Parathyroid adenoma (tissue), 2 donors: ENCODE results near the gene ST8SIA4.

ENCODE experiments used
- H2AFZ ChIP-seq: fragments of 300-600 bp; sonication (generic); one replicate; pipeline ENCODE4 v1.7.0; 2017; ENCODE audit warnings: antibody characterized with exemption, mild to moderate bottlenecking
- H3K27ac ChIP-seq: fragments of 300-600 bp; sonication (generic); one replicate; pipeline ENCODE4 v1.7.0; 2017
- H3K27me3 ChIP-seq: fragments of 300-600 bp; sonication (generic); one replicate; pipeline ENCODE4 v1.7.0; 2017; ENCODE audit warnings: low read length; ENCODE audit not compliant: control insufficient read depth, insufficient read depth
- H3K36me3 ChIP-seq: fragments of 300-600 bp; sonication (generic); one replicate; pipeline ENCODE4 v1.7.0; 2017; ENCODE audit warnings: low read length; ENCODE audit not compliant: control insufficient read depth, insufficient read depth
- H3K4me1 ChIP-seq: fragments of 300-600 bp; sonication (generic); one replicate; pipeline ENCODE4 v1.7.0; 2017; ENCODE audit warnings: control low read depth
- H3K4me2 ChIP-seq: fragments of 300-600 bp; sonication (generic); one replicate; pipeline ENCODE4 v1.7.0; 2017; ENCODE audit warnings: low read length
- H3K4me3 ChIP-seq: fragments of 300-600 bp; sonication (generic); one replicate; pipeline ENCODE4 v1.7.0; 2017; ENCODE audit warnings: low read depth, low read length
- H3K79me2 ChIP-seq: fragments of 300-600 bp; sonication (generic); one replicate; pipeline ENCODE4 v1.7.0; 2017; ENCODE audit warnings: control low read depth
- H3K9ac ChIP-seq: fragments of 300-600 bp; sonication (generic); one replicate; pipeline ENCODE4 v1.7.0; 2017; ENCODE audit warnings: mild to moderate bottlenecking
- H3K9me3 ChIP-seq: fragments of 300-600 bp; sonication (generic); one replicate; pipeline ENCODE4 v1.7.0; 2017; ENCODE audit warnings: low read length; ENCODE audit not compliant: control insufficient read depth
- CTCF ChIP-seq: fragments of 300-600 bp; sonication (generic); IDR thresholded peaks from one replicate; pipeline ENCODE4 v1.7.0; 2017; ENCODE audit warnings: antibody characterized with exemption, mild to moderate bottlenecking
- donor health status: primary hyperparathyroidism.

Gene ST8SIA4

GRCh38 chr5:100797861-100798260 lies 105.2 kb downstream of the ST8SIA4 start:
- H3K36me3 ChIP-seq: no peaks in the 10 kb centered on the region
- no peak overlapping the region for H3K9ac ChIP-seq
- H3K27ac ChIP-seq: no peak overlapping the region
- no peaks in the 10 kb centered on the region for H3K4me1 ChIP-seq
- no peaks in the 10 kb centered on the region for H3K27me3 ChIP-seq
- no peak for TF ChIP-seq CTCF
- no peaks in the 10 kb centered on the region for H3K79me2 ChIP-seq
- H3K9me3 ChIP-seq: no peaks in the 10 kb centered on the region
- H3K4me3 ChIP-seq: no peak overlapping the region
- H3K4me2 ChIP-seq: no peak overlapping the region
- no peak overlapping the region for H2AFZ ChIP-seq

GRCh38 chr5:100796851-100797250 lies 106.2 kb downstream of the ST8SIA4 start:
- no peaks in the 10 kb centered on the region for H3K36me3 ChIP-seq
- TF ChIP-seq CTCF: no peak
- no peak overlapping the region for H3K4me2 ChIP-seq

GRCh38 chr5:100794844-100795243 lies 108.2 kb downstream of the ST8SIA4 start:
- Histone ChIP-seq H3K79me2 (no peaks in the 10 kb centered on the region), H3K9me3 (no peaks in the 10 kb centered on the region), H2AFZ (no peak overlapping the region), H3K9ac (no peak overlapping the region), H3K4me2 (no peak overlapping the region), H3K4me3 (no peak overlapping the region), H3K36me3 (no peaks in the 10 kb centered on the region), H3K27ac (no peak overlapping the region), H3K4me1 (no peaks in the 10 kb centered on the region), H3K27me3 (no peaks in the 10 kb centered on the region)
- TF ChIP-seq CTCF: no peak

More at GRCh38 chr5:100796851-100797250, 106.2 kb downstream of the ST8SIA4 start:
- H3K9me3 ChIP-seq: no peaks in the 10 kb centered on the region
- H3K27ac ChIP-seq: no peak overlapping the region
- no peaks in the 10 kb centered on the region for H3K79me2 ChIP-seq
- no peak overlapping the region for H3K9ac ChIP-seq
- H3K4me3 ChIP-seq: no peak overlapping the region
- no peaks in the 10 kb centered on the region for H3K27me3 ChIP-seq
- no peaks in the 10 kb centered on the region for H3K4me1 ChIP-seq
- no peak overlapping the region for H2AFZ ChIP-seq

- no peak overlapping the region for H3K4me2 ChIP-seq
- H3K4me3 ChIP-seq: no peak overlapping the region
- H3K4me1 ChIP-seq: no peaks in the 10 kb centered on the region
- H2AFZ ChIP-seq: no peak overlapping the region
- H3K9ac ChIP-seq: no peak overlapping the region
- H3K9me3 ChIP-seq: no peaks in the 10 kb centered on the region
- no peaks in the 10 kb centered on the region for H3K79me2 ChIP-seq
- TF ChIP-seq CTCF: no peak
- no peaks in the 10 kb centered on the region for H3K27me3 ChIP-seq
- no peaks in the 10 kb centered on the region for H3K36me3 ChIP-seq
- no peak overlapping the region for H3K27ac ChIP-seq
These were observed 108.9 kb downstream of the ST8SIA4 start for GRCh38 chr5:100794218-100794617.

- Histone ChIP-seq H3K4me2 (no peak overlapping the region), H3K36me3 (no peaks in the 10 kb centered on the region), H2AFZ (no peak overlapping the region), H3K4me3 (no peak overlapping the region), H3K27me3 (no peaks in the 10 kb centered on the region), H3K79me2 (no peaks in the 10 kb centered on the region), H3K27ac (no peak overlapping the region), H3K9me3 (no peaks in the 10 kb centered on the region), H3K4me1 (no peaks in the 10 kb centered on the region), H3K9ac (no peak overlapping the region)
- no peak for TF ChIP-seq CTCF
These were observed 110.3 kb downstream of the ST8SIA4 start for GRCh38 chr5:100792781-100793180.
